Endometrial microvascular endothelial cells (primary cell): ENCODE measurements around the gene MECR. TPM values are rescaled to one million over a fixed set of nuclear protein-coding genes. Genes with fewer than 3 reads are reported as not detected.
"Not testable (repeated sequence)": the region's sequence is repeated elsewhere in the genome, so short reads cannot be mapped to it uniquely, and the experiment has no call there.

Experiments used
- in situ Hi-C: cut with HindIII; loops from 2 replicates; pipeline ENCODE4 v1.10.0; 2017; ENCODE audit warnings: low sequenced_read_pairs, low pct_unique_long_range_greater_than_20kb; ENCODE audit errors: inconsistent ontology term
- total RNA-seq: library from RNA; depleted of rRNA; stranded (reverse); fragments of >200 nt; gene quantifications from one replicate; pipeline ENCODE4 v1.2.3, GENCODE V29; 2015; ENCODE audit errors: inconsistent ontology term

Gene MECR
- total RNA-seq, 1 donor from 2014 or later: 33.6 TPM

DNA sequence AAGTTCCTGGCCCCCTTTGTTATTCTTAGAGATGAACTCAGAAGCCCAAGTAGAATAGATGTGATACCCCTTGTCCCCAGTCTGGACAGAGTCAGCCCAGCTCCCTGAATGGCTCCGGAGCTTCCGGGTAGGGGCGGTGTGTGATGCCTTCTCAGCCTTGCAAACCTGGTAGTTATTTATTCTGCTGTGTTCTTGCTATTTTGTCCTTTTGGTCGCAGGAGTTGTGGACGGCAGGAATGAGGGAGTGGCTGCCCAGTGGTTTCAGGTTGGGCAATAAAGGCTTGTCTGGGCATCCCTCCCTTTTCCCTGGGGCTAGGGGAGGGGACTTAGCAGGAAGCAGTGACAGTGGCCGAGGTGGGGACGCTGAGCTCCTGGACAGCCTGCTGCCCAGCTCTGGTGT lies 8.4 kb upstream of the MECR start:
- in situ Hi-C loops: loop anchor here (25.0 kb wide), 1 partner anchor 448 kb away; no protein-coding TSS in a partner anchor

DNA sequence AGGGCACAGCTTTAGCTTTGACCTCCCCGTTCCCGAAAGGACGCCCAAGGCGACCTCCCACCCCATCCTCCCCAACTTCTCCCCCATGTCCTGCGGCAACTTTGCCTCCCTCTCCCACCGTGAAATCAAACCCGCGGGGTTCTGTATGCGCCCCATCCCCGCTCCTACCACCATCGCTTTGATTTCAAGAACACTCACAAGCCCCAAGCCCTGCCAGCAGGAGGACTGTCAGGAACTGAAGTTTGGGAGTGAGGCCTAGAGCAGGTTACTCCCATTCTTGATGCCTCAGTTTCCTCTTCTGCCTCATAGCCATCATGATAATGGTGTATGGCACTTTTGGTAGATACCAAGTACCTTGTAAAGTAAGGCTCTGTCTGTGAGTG lies 7.9 kb upstream of the MECR start:
- in situ Hi-C loops: loop anchor here (25.0 kb wide), 1 partner anchor 449 kb away; no protein-coding TSS in a partner anchor

DNA sequence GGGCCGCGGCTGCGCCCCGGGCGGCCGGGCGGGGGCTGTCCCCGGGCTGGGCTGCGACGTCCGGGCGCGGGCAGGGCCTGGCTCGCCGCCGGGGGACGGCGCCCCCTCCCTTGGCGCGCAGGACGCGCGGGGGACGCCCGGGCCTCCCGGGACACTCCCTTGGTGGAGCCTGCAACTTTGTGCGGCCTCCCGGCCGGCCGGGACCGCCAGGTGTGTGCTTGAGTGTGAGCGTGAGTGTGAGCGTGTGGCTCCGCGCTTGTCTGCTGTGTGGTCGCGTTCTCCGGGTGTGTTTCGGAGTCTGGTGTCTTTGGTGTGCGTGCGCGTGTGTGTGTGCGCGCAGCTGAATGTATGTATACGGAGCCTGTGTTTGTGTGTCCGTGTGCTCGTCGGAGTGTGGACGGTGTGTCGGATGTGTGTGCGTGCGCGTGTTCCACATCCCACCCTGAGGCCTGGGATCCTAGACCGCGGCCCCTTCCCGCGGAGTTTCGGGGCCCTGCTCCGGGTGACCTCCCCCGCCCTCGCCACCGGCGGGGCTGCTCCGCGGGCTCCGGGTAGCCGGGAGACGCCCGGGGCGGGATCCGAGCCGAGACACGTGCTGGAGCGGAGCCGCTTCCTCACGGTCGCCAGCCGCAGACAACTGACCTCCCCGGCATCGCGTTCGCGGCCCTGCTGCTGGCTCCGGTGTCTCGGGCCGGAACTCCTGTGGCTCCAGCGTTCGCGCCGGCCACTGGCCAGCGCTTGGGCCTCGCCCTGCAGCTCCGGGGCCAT lies 7.3 kb upstream of the MECR start:
- in situ Hi-C loops: loop anchor here (25.0 kb wide), 1 partner anchor 449 kb away; no protein-coding TSS in a partner anchor

DNA sequence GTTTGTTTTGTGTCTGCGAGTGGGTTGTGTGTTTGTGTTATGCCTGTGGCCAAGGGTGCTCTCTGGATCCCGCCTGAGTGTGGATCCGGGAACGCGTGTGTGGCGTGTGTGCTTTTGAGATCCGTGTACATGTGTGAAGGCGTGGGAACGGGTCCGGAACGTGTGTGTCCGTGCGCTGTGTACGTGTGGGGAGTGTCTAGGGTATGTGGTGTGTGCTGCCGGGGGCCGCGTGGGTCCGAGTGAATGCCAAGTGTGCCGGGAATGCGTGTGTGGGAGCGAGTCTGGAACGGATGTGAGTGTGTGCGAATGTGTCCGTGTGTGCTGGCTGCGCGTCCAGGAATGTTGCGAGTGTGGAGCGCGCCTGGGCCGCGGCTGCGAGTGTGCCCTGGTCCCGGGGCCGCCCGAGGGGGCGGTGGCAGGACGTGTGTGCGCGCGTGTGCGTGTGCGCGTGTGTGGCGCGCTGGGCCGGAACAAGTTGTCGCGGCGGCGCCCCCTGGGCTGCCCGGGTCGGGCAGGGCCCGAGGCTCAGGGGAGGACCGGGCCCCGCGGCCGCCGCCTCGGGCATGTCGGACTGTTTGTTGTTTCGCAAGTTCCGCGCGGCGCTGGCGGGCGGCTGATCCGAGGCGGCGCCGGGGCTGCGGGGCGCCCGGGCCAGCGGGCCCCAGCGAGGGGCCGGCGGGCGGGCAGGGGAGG lies 6.5 kb upstream of the MECR start:
- in situ Hi-C loops: loop anchor here (25.0 kb wide), 1 partner anchor 450 kb away; no protein-coding TSS in a partner anchor

DNA sequence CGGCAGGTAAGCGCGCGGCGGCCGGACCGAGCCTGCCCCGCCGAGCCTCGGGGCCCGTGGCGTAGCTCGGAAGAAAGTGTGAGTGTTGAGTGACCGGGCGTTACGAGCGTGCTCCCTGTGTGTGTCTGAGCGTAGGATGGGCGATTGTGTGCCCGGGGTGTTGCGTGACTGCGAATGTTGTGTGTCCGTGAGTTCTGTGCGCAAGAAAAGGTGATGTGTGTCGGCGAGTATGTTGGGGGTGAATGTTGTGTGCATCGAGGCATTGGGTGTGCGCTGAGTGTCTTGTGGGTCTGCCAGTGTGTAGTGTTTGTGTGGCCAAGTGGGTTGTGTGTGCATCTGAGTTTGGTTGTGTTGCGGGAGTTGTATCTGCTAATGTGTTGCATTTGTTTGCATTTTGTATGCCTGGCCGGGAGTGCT lies 6.0 kb upstream of the MECR start:
- in situ Hi-C loops: loop anchor here (25.0 kb wide), 1 partner anchor 451 kb away; no protein-coding TSS in a partner anchor

DNA sequence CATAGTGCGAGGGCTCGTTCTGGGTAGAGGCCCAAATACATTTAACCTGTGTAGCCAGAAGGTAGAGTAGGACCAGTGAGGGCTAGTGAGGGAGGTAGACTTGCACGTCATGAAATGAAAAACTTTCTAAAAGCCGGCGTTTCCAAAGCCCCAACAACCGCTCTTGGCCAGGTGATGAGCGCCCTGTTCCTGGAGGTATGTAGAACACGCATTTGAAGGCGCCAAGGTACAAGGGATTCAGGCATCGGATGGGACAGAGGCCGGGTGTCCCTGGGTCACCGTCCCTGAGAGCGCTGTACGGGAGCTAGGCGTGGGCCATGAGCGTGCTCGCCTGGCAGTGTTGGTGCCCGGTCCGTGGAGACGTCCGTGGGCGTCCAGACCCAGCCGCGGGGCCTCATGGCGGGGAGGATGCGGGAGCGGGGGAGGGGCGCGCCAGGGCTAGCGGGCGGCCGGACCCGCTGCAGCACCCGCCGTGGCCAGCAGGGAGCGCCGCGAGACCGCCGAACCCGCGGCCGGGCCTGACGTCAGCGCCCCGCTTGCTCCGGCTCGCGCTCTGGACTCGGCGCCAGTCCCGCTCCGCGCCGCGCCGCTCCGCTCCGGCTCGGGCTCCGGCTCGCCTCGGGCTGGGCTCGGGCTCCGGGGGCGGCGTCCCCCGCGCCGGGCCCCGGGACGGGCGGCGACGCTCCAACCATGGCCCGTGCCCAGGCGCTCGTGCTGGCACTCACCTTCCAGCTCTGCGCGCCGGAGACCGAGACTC lies 5.4 kb upstream of the MECR start, which contains the start of gene PTPRU:
Gene PTPRU, plus strand, starts transcription at position 568 of the 757 bp plus-strand sequence. Its CDS starts 123 bp downstream, at position 691.
- in situ Hi-C loops: loop anchor here (25.0 kb wide), 1 partner anchor 451 kb away; no protein-coding TSS in a partner anchor

DNA sequence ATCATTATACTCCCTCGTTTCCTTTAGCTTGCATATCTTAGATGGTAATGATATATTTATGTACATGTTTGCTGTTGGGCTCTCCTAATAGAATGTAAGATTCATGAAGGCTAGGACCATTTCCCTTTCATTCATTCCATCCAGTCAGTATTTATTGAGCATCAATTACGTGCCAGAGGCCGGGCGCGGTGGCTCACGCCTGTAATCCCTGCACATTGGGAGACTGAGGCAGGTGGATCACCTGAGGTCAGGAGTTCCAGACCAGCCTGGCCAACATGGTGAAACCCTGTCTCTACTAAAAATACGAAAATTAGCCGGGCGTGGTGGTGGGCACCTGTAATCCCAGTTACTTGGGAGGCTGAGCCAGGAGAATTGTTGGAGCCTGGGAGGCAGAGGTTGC lies 4.1 kb upstream of the MECR start:
- in situ Hi-C loops: loop anchor here (25.0 kb wide), 1 partner anchor 452 kb away; no protein-coding TSS in a partner anchor

DNA sequence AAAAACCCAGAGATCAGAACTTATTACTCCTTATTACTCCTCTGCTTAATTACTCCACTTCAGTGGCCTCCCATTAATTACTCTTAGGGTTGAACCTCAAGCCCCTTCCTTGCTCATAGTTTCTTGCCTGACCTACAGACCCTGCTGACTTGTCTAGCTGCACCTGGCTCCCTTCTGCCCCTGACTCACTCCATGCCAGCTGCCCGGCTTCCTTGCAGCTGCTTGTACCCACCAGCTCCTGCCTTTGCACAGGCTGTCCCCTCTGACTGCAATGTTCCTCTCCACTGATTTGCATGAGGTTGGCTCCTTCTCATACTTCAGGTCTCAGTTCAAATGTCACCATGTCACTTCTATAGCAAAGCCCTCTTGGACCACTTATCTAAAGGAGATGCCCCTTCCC lies 3.7 kb upstream of the MECR start:
- in situ Hi-C loops: loop anchor here (25.0 kb wide), 1 partner anchor 453 kb away; no protein-coding TSS in a partner anchor

DNA sequence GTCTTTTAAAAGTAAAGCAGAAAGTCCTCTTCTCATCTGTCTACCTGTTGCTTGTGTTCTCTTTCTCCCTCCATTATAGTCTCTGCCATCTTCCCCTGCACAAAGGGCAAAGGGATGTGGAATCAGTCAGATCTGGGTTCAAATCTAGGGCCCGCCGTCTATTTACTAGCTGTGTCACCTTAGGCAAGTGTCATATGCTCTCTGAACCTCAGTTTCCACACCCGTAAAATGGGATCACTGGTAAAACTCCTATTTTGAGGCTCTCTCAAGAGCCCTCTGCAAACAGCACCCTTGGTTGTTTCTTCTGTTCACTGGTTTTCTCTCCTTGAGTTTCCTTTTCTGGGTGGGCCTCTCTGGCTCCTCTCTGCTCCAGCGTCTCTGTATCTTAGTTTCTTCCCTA lies 3.0 kb upstream of the MECR start:
- in situ Hi-C loops: loop anchor here (25.0 kb wide), 1 partner anchor 454 kb away; no protein-coding TSS in a partner anchor

DNA sequence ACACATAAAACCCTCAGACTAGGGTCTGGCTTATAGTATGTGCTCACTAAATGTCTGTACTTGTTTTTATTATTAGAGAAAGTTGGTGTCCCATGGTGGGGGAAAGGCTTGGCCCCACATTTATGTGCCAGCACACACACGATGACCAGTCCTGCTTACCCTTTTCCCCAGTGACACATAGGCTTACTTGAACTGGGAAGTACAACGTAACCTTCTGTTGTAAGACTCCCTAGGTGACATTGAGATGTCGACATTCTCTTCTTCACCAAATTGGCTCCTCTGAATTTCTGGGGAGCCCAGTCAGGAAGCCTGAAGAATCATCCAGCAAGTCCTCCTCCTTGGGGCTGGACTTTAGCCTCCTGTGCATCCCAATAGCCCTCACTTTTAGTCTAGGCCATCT lies 1.7 kb upstream of the MECR start:
- in situ Hi-C loops: loop anchor here (25.0 kb wide), 1 partner anchor 455 kb away; no protein-coding TSS in a partner anchor

DNA sequence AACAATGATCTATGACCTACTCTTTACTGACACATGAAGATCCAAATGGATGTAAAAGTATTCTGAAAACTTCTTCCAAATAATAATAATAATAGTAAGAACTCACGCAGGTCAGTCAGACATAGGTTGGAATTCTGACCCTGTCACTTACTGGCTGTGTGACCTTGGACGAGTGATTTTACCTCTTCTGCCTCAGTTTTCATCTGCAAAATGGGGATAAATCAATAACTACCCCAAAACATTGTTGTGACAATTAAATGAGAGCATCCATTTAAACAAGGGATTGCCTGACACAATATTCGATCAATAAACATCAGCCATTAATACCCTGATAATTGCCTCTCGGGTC lies 556 bp downstream of the MECR start:
- in situ Hi-C loops: loop anchor here (25.0 kb wide), 1 partner anchor 457 kb away; no protein-coding TSS in a partner anchor

DNA sequence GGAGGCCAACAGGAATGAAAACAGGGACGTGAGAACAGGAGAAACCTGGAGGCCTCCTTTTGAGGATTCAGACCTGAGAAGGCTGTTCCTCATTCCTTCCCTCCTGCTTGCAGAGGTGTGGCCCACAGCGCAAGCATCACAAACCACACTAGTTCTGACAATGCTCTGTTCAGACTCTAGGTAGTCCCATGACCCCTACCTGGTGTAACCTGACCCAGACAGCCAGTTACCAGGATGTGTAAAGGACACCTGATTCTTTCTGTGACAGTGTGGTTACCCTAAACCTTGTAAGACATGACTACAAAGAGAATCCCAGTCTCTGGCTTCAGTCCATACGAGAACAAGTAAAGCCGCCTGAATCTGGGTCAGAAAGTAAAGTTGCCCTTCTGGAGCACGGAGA lies 3.2 kb downstream of the MECR start:
- in situ Hi-C loops: loop anchor here (25.0 kb wide), 1 partner anchor 460 kb away; no protein-coding TSS in a partner anchor

DNA sequence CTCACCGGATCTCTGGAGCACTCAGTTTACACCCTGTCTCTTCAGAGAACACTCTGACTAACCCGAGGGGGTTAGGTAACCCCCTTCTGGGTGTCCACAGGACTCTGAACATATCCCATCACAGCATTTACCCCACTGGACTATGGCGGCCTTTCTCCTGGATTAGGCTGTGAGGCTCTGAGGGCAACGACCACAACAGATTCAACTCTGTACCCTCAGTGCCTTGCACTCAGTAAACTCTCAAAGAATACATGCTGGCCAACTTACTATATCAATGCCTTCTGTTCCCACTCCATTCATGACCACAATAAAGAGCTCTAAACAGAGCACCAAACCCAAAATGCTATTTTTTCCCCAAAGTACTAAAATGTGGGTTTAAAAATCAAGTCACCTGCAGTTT lies 5.4 kb downstream of the MECR start:
- in situ Hi-C loops: loop anchor here (25.0 kb wide), 1 partner anchor 462 kb away; no protein-coding TSS in a partner anchor

DNA sequence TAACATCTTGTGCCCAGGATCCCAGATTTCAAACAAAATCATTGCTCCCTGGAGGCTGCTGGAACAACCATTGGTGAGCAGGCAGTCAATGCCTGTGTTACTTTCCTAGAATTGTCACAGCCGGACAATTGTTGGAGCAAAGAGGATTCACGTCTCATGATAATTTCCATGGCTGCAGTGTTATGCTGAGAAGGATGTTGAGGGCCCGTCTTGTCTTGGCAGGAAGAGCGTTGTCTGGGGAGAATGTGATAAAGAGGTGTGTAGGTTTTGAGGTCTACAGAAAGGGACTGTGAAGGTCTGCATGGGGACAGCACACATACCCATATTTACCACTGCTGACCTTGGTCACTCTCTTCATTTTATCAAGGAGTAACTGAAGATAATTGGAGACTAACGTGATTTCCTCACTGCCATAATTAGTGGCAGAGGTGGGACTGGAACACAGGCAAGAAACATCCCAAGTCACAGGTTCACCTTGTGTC lies 6.3 kb downstream of the MECR start:
- in situ Hi-C loops: no loop called here

DNA sequence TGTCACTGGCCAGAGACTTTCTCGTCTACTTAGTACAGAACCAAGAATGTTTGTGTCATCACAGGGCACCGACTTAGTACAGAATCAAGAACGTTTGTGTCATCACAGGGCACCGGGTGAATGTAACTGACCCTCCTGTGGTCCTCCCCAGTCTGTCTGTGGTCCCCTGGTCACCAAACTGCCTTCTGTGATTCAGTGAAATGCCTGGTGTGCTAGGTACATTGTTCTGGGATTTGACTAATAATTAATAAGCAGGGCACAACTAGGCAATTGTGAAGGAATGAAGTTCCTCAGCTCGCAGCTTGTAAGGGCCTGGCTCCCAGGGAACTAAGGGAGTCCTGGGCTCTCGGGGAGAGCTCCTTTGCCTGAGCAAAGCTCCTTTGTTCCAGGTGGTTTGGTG lies 7.2 kb downstream of the MECR start:
- in situ Hi-C loops: no loop called here

DNA sequence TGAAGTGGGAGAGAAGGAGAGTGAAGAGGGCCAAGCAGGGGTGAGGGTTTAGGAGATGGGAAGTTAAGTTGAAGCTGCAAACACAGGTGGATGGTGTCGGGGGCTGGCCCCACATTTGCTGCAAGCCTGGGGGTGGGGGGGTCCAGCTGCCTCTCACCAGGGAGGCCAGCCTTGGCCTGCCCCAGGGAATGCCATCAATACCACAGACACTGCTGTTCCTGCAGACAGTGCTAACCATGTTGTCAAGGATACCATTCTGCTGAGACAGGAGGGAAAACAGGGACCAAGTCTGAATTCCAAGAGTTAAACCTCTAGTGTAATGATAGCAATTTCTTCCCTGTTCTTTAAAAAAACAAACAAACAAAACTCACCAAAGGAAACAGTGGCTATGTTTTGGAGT lies 8.0 kb downstream of the MECR start:
- in situ Hi-C loops: no loop called here

DNA sequence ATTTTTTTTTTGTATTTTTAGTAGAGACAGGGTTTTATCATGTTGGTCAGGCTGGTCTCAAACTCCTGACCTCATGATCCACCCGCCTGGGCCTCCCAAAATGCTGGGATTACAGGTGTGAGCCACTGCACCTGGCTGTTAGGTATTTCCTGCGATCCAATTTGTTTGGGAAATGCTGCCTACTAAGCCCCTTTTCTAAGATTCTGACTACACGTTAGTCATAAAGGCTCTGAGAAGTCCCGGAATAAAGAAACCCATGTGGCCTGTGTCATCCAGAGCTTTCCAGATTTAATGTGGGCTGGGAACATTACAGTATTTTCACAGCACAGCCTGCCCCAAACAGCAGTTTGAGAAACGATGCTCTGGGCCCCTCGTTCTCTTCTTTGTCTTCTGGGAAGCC lies 8.5 kb downstream of the MECR start:
- in situ Hi-C loops: not testable (repeated sequence)

DNA sequence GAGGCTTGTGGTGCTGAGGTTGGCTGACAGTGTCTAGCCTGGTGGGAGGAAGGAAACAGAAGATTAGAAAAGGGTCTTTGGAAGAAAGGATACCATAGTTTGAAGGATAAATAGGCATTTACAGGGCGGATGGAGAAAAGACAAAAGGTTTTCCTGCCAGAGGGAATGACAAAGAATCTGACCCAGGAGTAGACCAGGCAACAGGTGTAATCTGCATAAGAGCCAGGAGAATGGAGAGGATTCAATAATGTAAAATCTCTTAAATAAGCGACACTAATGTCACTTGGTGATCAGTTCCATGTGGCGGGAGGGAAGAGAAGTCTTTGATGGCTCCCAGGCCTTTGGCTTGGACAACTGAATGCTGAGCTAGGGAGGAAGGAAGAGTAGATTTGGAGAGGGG lies 9.4 kb downstream of the MECR start:
- in situ Hi-C loops: no loop called here

DNA sequence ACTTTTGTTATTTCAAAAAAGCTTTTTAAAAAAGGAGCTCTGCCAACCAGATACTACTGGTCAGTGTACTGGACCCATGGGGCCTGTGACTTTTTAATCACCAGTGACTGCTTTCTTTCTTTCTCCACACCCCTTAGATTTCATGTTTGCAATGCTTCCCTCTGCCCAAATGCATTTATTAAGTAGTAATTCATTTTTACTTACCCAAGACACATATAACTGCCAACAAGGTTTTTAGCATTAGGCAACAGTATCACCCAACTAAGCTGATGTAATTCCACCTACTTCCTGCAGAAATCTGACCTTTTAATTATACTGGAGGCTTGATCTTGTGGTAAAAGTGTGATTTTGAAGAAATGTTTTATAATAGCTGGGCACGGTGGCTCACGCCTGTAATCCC lies 12.5 kb downstream of the MECR start:
- in situ Hi-C loops: no loop called here
